HG03457 (cell line): Measurements from ENCODE around the gene SSC4D.

Experiments used
- ATAC-seq: cut with Tn5 transposase; IDR thresholded peaks from one replicate; pipeline ENCODE4 v1.9.1; 2021; ENCODE audit warnings: moderate number of reproducible peaks; ENCODE audit not compliant: unreplicated experiment

The SSC4D gene

DNA sequence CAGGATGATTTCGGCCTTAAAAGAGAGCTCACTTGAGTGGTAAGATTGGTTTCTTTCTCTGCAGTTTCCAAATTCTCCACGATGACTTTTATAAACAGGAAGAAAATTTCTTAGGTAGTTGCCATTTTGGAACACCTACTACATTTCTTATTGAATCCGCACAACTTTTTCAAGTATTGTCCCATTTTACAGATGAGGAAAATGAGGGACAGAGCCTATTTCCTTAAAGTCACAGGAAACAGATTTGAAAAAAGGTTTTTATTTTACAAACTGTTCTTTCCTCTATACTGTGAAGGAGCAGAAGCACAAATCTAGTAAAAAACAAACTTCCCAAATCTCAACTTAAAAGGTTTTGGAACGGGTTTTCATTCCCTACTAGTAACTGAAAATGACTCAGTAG lies 53.4 kb downstream of the SSC4D start:
- ATAC-seq = no peak

DNA sequence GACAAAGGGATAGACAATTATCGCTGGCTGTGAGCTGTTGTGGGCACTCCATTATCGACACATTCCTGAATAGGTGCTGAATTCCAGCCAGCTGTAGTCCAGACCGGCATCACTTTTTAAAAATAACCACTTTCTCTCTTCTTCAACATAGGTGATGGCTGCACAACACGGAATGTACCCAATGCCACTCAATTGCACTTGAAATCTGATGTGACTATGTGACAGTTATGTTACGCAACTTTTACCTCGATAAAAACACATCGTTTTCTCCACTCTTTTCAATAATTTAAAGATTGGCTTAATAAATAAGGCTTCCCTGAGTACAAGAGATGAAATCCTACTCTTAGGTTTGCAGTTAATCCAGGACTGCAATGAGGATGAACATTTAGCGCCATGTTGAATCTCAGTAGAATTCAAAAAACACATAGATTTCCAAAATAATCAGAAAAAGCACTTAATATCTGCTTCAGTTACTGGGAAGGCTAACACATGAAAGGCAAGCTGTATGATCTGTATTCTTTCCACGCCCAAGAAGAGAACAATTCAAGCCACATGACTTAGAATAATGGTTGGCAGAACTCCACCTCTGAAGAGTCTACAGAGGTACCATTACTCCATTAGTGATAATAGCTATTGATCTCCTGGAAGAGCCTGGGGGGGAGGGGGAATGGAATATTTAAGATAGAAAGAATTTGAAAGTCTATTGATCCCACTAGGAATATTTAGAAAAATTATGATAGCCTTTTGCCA lies 54.3 kb downstream of the SSC4D start:
- no peak for ATAC-seq

DNA sequence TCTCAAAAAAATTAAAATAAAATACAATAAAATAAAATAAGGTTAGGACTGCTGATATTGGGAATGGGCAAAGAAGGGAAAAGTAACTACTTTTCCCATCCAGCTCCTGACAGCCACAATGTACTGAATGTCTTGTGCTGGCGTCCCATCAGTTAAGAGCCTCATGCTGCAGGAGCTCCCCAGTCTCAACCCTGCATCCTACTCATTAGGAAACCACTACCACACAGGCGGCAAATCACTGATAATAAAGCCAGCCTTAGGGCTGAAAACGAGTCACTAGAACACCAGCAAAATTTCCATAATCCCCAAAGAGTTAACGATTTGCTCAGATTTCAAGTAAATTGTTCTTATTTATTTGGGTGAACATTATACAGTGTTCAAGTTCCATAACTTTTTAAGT lies 55.0 kb downstream of the SSC4D start:
- no peak for ATAC-seq

DNA sequence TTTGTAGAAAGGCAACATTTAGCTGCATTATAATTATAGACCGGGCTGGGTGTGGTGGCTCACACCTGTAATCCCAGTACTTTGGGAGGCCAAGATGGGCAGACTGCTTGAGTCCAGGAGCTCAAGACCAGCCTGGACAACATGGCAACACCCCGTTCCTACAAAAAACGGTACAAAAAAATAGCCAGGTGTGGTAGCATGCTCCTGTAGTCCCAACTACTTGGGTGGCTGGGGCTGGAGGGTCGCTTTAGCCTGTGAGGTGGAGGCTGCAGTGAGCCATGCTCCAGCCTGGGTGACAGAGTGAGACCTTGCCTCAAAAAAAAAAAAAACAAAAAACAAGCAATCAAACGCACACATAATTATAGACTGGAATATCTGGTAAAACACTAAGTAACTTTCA lies 55.8 kb downstream of the SSC4D start:
- no peak for ATAC-seq

DNA sequence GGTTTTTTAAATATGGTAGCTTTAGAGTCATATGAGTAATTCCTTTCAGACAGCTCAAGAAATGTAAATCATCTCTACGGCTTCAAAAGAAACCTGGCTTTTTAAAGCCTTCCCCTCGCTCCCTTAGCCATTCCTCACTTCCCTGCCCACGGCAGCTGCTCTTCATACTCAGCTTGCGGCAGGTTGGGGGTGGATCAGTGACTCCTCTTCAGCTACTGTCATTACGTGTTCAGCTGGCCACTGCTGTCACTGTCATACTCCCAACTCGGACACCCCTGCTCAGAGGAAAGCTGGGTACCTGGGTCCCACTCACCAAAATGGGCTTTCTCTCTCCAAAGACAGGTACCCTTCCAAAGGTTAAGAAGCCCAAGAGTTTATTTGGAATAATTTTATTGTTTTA lies 57.3 kb downstream of the SSC4D start:
- ATAC-seq = no peak

DNA sequence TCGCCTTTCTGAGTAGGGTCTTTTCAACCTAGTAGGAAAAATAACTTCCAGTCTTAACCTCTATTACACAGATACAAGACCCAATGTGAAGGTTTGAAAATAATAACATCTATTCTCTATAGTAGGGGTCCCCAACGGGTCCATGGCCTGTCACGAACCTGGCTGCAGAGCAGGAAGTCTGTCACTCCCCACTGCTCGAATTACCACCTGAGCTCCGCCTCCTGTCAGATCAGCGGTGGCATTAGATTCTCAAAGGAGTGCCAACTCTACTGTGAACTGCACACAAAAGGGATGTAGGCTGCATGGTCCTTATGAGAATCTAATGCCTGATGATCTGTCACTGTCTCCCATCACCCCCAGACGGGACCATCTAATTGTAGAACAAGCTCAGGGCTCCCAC lies 58.1 kb downstream of the SSC4D start:
- ATAC-seq = no peak

DNA sequence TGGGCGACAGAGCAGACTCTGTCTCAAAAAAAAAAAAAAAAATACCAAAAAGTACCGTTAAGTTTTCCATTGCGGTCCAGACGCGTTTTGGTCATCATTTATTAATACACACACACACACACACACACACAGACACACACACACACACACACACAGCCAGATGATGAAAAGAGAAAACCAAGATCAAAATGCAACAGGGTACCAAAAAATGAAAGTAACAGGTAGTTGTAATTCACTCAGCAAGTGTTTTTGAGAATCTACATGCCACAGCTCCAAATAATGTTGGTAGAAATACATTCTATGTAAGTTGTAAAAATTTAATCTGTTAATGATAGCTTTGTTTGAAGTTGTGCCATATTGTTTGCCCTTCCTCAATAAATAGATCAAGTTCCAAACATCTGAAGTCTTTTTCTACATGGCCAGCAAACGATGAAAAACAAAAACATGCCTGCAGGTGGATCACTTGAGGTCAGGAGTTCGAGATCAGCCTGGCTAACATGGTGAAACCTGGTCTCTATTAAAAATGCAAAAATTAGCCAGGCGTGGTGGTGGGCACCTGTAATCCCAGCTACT lies 60.1 kb downstream of the SSC4D start:
- ATAC-seq = no peak

DNA sequence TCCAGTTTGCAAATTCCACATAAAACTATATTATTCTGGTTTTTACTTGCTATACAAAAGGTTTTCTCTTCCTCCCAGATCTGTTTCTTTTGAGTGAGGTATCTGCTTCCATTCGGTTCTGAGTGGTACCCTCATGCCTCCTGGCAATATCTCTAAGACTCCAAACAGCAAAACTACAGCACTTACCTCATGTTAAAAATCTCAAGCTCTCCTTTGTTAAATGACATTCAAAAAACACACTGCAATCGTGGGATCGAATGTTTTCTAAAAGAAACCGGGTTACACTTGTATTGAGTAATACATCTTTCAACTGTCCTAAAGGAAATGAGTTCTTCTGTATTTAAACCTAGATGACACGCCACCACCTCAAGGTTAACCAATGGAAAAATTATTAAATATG lies 61.8 kb downstream of the SSC4D start:
- ATAC-seq = no peak

DNA sequence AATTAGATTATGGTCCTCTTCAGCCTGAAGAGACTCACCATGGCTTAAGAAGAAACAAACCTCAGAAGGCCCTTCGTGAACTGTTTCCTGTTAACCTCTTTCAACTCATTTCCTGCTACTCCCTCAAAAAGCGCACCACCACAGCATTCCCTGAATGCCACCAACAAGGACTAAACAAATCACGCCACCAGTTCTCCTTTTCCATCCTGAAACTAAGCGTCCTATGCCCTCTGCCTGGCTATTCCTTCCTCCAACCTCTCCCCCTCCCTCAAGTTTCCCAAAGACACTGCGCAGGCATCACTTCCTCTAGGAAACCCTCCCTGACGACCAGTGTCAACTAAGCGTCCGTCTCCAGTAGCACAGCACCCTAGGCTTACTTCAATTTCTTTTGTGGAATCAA lies 62.7 kb downstream of the SSC4D start:
- no peak for ATAC-seq

DNA sequence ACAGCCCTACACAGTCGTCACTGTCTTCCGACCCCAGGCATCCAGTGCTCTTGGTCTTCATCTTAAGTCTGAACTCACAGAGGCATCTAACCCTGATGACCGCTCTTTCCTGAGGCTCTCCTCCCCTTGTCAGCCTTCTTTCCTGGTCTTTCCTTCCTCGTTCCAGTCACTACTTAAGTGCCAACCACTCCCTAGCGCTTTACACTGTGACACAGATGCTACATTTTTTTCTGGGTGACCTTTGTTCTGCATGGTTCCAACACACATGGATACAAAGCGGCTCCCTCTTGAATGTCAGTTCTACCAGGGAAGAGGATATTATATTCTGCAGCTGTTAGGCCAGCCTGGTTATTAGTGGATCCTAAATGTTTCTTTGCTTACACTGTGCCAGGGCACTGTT lies 63.4 kb downstream of the SSC4D start:
- no peak for ATAC-seq

DNA sequence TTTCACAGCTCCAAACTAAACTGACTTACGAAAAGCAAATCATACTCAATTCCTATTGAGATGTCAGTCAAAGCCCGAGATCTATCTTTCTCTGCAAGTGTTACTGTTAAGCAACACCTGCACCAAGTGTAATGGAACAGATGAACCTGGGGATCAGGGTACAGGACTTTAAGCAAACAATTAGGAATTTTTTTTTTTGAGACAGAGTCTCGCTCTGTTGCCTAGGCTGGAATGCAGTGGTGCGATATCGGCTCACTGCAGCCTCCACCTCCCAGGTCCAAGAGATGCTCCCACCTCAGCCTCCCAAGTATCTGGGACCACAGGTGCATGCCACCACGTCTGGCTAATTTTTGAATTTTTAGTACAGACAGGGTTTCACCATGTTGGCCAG lies 65.6 kb downstream of the SSC4D start:
- ATAC-seq = no peak

DNA sequence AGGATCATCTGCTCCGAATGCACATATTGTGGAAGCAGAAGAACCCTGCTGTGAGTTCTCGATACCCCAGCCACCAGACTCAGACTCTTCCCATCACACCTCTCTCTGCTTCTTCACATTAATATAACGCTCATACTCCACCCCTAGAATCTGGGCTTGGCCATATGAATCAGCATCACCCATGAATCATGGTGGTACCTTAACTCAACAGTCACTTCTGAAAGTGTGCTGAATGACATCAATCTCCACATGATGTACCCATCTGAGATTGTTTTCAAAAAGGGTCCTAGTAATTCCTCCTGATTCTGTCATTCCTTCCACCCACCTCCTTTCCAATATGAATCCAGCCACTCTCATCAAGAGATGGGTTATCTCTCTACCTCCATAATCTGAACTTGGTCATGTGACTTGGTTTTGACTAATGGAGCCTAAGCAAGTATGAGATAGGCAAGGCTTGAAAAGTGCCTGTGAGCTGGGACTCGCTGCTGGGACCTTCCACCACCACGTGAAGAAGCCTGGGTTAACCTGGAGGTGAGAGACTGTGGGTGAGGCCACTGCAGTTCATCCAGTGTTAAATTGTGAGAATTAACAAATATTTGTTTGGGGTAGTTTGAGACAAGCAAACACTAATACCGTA lies 66.1 kb downstream of the SSC4D start:
- ATAC-seq = no peak

DNA sequence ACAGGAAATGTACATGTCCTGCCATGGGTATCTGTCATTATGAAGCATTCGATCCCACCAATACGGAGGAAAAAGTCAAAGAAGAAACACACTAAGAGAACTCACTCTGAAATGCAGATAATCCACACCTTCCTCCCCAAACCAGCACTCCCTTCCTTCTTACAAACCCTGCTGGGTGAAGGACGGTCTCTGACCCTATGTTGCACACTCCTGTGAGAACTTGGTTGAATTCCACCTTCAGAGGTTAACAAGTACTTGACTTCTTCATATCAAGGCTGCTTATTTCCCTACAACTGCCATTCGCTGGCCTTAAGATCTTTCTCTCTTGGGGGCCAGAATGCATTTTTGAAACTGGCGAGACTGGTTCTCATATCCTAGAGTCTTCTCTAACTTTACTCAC lies 67.3 kb downstream of the SSC4D start:
- no peak for ATAC-seq

DNA sequence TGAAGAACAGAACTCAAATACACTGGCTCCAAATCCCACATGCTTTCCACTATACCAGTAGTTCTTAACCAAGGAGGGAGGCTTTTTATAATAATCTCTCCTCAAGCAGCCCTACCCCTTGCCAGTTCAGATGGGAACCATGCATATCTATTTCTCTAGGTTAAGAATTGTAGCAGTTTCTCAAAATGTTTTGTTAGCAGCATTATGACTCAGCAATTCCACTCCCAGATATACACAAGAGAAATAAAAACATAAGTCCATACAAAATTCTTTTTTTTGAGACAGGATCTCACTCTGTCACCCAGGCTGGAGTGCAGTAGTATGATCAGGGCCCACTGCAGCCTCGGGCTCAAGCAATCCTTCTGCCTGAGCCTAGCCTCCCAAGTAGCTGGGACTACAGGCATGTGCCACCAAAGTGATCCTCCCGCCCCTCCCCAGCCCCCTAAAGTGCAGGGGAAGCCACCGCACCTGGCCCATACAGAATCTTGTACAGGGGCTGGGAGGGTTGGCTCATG lies 68.8 kb downstream of the SSC4D start:
- ATAC-seq = no peak
